Calu3 (cell line): ENCODE data around the gene TFF1. TPM values are rescaled to one million over a fixed set of nuclear protein-coding genes. Genes with fewer than 3 reads are reported as not detected.

ENCODE experiments used
- BruUV-seq: library from RNA; stranded (reverse); fragments of 400-500 nt; replicated peaks from 2 replicates; lab custom pipeline; 2021; lab: Mats Ljungman, UMichigan
- CTCF ChIA-PET: fragments of 300-600 bp; sonication (Branson Sonifier 250); formaldehyde crosslinking; loops from one replicate; lab custom pipeline; 2022; ENCODE audit warnings: antibody characterized with exemption; lab: Charles Lee
- DNase-seq: peaks from one replicate; pipeline ENCODE4 v3.0.0; 2022
- H3K27ac Mint-ChIP-seq: one replicate; pipeline ENCODE4 v1.8.0; 2022; ENCODE audit warnings: mixed read lengths; ENCODE audit not compliant: unreplicated experiment
- H3K27me3 Mint-ChIP-seq: one replicate; pipeline ENCODE4 v1.8.0; 2022; ENCODE audit warnings: mixed read lengths; ENCODE audit not compliant: unreplicated experiment
- H3K36me3 Mint-ChIP-seq: one replicate; pipeline ENCODE4 v1.8.0; 2022; ENCODE audit warnings: mild to moderate bottlenecking, moderate library complexity, mixed read lengths; ENCODE audit not compliant: insufficient read depth, unreplicated experiment
- H3K4me1 Mint-ChIP-seq: one replicate; pipeline ENCODE4 v1.8.0; 2022; ENCODE audit warnings: mild to moderate bottlenecking, low read depth, mixed read lengths; ENCODE audit not compliant: unreplicated experiment
- H3K4me3 Mint-ChIP-seq: one replicate; pipeline ENCODE4 v1.8.0; 2022; ENCODE audit warnings: mild to moderate bottlenecking, low read depth, moderate library complexity, mixed read lengths; ENCODE audit not compliant: unreplicated experiment
- H3K9me3 Mint-ChIP-seq: one replicate; pipeline ENCODE4 v1.8.0; 2022; ENCODE audit warnings: low read depth, mixed read lengths; ENCODE audit not compliant: unreplicated experiment
- CTCF ChIP-seq: fragments of 200-600 bp; IDR thresholded peaks from one replicate; pipeline ENCODE4 v1.8.0; 2022; ENCODE audit warnings: antibody characterized with exemption; ENCODE audit not compliant: unreplicated experiment
- intact Hi-C: fragments of 100-400 bp; cut with micrococcal nuclease; formaldehyde crosslinking; loops from one replicate; pipeline ENCODE4 v1.10.0; 2022; ENCODE audit not compliant: unreplicated experiment
- total RNA-seq: library from RNA; stranded (reverse); gene quantifications from 2 replicates; pipeline ENCODE4 v1.2.3, GENCODE V29; 2022

Gene TFF1
- total RNA-seq, 1 experiment from 2014 or later, result not detected

GRCh38 chr21:42343556-42343955 is 22.8 kb downstream of the TFF1 start:
- CTCF ChIA-PET, result no interaction called here

GRCh38 chr21:42343101-42343500 is 23.2 kb downstream of the TFF1 start:
- Mint-ChIP-seq H3K27me3 (no peaks in the 10 kb centered on the region), H3K4me3 (no peak overlapping the region), H3K9me3 (no peaks in the 10 kb centered on the region), H3K4me1 (no peaks in the 10 kb centered on the region), H3K36me3 (no peaks in the 10 kb centered on the region), H3K27ac (no peak overlapping the region)
- no peak for TF ChIP-seq CTCF
- CTCF ChIA-PET, result no interaction called here
- intact Hi-C loops, result no loop called here
- no peak for DNase-seq
- no TSS peak for BruUV-seq

More at GRCh38 chr21:42343556-42343955, 22.8 kb downstream of the TFF1 start:
- no peak for TF ChIP-seq CTCF
- H3K36me3 Mint-ChIP-seq, result no peaks in the 10 kb centered on the region
- no peak overlapping the region for H3K27ac Mint-ChIP-seq
- no TSS peak for BruUV-seq
- no peaks in the 10 kb centered on the region for H3K4me1 Mint-ChIP-seq
- no peak overlapping the region for H3K4me3 Mint-ChIP-seq
- intact Hi-C loops, result no loop called here
- no peaks in the 10 kb centered on the region for H3K27me3 Mint-ChIP-seq
- no peak for DNase-seq
- no peaks in the 10 kb centered on the region for H3K9me3 Mint-ChIP-seq

GRCh38 chr21:42341776-42342542 is 24.4 kb downstream of the TFF1 start:
- H3K27ac Mint-ChIP-seq, result no peak overlapping the region
- CTCF ChIA-PET, result no interaction called here
- BruUV-seq, result no TSS peak
- no peak for DNase-seq
- intact Hi-C loops, result no loop called here
- no peak for TF ChIP-seq CTCF
- H3K27me3 Mint-ChIP-seq, result no peaks in the 10 kb centered on the region
- H3K9me3 Mint-ChIP-seq, result no peaks in the 10 kb centered on the region
- H3K36me3 Mint-ChIP-seq, result no peaks in the 10 kb centered on the region
- H3K4me1 Mint-ChIP-seq, result peaks cover 8% of the 10 kb centered on the region
- no peak overlapping the region for H3K4me3 Mint-ChIP-seq

GRCh38 chr21:42340187-42341050 is 25.9 kb downstream of the TFF1 start:
- TF ChIP-seq CTCF, result no peak
- H3K9me3 Mint-ChIP-seq, result no peaks in the 10 kb centered on the region
- no peak for DNase-seq
- intact Hi-C loops, result no loop called here
- CTCF ChIA-PET, result interaction anchor here (1.4 kb wide), 1 partner anchor 10 kb away, joined by 3 read pairs; no protein-coding TSS in a partner anchor
- no peak overlapping the region for H3K4me3 Mint-ChIP-seq
- H3K27ac Mint-ChIP-seq, result no peak overlapping the region
- H3K36me3 Mint-ChIP-seq, result no peaks in the 10 kb centered on the region
- BruUV-seq, result no TSS peak
- peaks cover 8% of the 10 kb centered on the region for H3K4me1 Mint-ChIP-seq
- no peaks in the 10 kb centered on the region for H3K27me3 Mint-ChIP-seq
